Stimulated activated CD4-positive, alpha-beta T cell treated with anti-CD3 and anti-CD28 coated beads, Interleukin-12 subunit alpha, Interleukin-12 subunit beta, amount 100 ng/mL, for 24 hours (primary cell): Measurements from ENCODE around the gene BRPF1.
"Not testable (repeated sequence)": the region's sequence is repeated elsewhere in the genome, so short reads cannot be mapped to it uniquely, and the experiment has no call there.

ENCODE experiments used
- DNase-seq, 2 experiments: peaks; one replicate each; pipeline ENCODE4 v3.0.0-alpha.2; 2020; ENCODE audit warnings: low read depth in 2 of 2

The BRPF1 gene

DNA sequence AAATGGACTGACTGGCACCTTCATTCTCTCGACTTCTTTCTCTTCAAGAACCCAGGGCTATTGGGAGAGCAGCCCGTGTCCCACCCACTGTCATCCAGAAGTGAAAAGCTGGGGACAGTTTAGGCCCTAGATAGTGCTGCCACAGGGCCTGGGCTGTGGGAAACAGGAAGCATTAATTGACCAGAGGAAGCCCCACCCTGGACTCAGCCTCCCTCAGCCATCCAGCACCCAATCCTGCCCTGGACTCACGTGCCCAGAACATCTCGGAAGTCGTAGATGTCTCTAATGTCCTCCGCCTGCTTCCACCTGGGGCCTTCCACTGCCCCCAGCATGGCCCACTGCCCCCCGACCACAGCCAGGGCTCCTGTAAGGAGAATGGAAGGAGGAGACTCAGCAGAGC, 35.9 kb downstream of the BRPF1 start:
- DNase-seq = no peak

DNA sequence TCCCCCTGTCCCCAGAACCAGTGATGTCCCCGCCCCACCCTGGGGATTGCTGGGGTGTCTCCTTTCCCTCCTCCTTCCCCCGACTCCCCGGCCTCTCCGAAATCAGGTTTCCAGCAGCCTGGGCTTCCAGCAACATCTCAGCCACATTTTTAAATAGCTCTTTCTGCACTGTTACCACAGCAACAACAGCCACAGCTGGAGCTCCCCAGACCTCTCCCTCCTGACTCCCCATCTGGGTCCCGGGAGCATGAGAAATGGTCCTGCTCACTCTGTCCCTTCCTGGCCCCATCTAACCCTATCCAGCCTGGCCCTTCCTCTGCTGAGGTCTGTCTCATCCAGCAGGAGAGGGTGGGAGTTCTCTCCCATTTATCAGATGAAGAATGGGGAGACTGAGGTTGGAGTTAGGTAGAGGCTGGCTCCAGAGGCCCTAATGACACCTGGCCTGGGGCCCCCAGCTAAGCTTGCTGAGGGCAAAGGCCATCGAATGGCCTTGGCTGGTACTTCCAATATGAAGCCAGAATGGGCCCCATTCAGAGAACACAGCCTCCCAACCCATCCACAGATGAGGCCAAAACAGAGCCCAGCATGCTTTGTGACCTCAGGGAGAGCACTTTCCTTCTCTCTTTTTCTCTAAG, 36.7 kb downstream of the BRPF1 start:
- DNase-seq = no peak

DNA sequence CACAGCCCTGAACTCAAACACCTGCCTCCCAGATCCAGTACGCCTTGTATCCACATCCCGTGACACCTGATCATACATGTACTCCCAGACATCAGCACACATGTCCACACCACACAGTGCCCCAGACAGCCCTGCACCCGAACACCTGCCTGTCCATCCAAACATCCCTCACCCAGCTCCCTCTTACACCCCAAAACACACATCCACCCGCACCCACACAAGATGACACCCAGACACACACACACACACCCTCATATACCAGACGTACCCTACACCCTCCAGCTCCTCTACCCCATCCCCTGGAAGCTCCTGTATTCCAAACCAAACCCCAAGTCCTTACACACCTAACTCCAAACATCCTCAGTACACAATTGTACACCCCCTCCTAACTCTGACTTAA, 37.5 kb downstream of the BRPF1 start:
- DNase-seq = no peak

DNA sequence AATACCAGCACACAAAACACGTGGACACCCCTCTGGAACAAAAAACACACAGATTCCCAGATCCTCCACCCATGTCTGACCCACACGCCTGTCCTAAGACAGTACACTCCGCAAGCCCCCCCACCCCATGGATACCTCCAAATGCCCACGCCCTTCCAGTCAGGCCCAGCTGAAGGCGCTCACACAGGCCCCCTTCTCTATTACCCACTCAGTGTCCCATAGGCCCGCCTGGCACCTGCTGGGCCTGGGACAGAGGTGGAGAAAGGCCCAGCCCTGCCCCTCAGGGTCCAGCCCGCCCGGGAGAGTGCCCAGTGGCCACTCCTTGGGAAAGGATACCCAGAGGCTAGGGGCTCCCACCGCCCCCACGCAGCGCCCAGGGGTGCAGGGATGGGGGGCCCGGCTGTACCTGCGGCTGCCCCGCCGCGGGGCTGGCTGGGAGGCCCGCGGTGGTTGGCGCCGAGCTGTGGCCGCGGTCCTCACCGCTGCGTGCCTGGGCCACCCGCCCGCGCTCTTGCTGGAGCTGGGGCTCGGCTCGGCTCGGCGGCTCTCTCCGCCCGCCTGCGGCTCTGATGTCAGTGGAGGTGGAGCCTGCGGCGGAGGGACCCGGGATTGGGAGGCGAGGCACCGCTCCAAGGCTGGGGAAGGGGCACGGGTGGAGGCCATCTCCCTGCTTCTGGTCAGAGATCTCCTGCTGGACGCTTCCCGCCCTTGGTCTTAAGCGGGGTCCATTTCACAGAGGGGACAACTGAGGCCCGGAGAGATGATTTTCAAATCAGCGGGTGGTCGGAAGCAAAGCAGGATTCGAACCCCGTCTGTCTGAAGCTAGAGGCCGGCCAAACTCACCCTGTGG, 38.1 kb downstream of the BRPF1 start, which contains the start of gene CAMK1:
Gene CAMK1 (minus strand): TSS at position 522 of the 850 bp plus-strand sequence. CDS start 2,198 bp downstream, outside the sequence.
- DNase-seq = peak in 1 of 2 experiments; percentile 64

DNA sequence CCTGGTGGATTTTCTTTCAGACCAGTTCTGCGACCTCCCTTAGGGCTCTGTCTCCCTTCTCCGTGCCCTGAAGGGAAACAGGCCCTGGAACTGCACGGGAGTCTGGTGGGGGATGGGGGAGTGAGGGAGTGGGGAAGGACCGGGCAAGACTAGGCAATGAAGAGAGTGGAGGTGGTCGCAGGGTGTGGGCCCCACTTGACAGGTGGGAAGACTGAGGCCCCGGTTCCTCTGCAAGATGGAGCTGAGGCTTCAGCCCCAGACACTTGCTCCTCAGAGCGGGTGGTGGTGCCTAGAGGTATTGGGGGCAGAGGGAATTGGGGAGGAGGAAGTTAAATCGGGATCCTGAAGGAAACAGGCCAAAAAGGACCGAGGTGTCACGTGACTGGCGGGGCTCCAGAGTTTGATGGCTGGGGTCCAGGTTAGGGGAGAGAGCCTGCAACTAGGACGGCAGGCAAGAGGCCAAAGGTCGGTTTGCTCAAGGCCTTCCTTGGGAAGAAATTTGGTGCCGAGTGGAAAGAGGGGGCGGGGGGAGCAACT, 38.8 kb downstream of the BRPF1 start:
- no peak for DNase-seq

DNA sequence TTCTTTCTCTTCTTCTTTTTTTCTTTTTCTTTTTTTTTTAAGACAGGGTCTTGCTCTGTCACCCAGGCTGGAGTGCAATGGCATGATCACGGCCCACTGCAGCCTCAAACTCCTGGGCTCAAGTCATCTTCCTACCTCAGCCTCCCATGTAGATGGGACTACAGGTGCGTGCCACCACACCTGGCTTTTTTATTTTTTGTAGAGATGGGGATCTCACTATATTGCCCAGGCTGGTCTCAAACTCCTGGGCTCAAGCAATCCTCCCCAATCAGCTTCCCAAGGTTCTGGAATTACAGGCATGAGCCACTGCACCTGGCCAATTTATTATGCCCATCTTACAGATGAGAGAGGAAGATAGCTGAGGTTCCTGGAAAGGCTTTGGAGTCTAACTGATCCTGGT, 39.5 kb downstream of the BRPF1 start:
- not testable (repeated sequence) for DNase-seq

DNA sequence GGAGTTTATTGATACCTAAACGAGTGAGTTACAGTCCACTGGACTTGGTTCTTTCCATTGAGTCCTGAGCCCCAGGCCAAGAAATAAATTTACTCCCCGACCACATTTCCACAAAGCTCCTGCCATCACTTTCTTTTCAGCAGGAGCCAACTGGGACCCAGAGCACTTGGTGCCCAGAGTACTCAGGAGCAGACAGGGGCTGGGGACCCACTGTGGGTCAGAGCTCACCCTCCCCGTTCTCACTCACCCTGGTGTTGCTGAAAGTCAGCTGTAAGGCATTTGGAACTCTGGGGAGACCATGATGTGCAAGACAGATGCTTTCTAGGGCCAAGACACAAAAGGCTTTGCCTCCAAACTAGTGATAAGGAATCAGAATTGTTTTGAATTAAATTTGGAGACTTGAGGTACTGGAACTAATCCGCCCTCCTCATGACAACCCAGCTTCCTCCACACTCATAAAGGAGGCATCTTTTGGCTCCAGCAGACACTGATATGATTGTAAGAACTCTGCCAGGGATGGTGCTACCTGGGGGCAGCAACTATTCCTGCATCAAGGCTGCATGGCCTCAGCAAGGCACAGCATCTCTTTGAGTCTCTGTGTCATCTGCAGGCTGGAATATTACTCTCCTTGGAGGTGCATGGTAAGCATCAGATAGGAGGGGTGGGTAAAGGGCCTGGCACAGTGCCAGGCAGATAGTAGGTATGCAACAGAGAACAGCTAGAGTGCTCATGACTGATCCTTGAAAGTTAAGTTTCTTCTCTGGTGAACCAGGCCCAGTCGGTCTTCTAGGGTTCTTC, 45.6 kb downstream of the BRPF1 start:
- no peak for DNase-seq

DNA sequence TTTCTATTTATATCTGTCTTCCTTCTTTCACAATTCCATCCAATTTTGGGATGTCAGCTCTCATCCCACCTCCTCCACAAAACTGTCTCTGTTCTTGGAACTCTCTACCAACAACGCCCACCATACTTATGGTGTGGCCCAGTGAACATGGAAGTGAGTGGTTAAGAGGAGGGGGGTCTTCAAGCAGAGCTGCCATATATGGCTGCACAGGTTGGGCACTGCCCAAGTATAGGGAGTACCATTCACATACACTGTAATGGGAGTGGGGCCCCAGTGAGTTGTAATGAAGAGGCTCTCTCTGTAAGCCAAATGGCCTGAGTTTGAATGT, 46.1 kb downstream of the BRPF1 start:
- no peak for DNase-seq

DNA sequence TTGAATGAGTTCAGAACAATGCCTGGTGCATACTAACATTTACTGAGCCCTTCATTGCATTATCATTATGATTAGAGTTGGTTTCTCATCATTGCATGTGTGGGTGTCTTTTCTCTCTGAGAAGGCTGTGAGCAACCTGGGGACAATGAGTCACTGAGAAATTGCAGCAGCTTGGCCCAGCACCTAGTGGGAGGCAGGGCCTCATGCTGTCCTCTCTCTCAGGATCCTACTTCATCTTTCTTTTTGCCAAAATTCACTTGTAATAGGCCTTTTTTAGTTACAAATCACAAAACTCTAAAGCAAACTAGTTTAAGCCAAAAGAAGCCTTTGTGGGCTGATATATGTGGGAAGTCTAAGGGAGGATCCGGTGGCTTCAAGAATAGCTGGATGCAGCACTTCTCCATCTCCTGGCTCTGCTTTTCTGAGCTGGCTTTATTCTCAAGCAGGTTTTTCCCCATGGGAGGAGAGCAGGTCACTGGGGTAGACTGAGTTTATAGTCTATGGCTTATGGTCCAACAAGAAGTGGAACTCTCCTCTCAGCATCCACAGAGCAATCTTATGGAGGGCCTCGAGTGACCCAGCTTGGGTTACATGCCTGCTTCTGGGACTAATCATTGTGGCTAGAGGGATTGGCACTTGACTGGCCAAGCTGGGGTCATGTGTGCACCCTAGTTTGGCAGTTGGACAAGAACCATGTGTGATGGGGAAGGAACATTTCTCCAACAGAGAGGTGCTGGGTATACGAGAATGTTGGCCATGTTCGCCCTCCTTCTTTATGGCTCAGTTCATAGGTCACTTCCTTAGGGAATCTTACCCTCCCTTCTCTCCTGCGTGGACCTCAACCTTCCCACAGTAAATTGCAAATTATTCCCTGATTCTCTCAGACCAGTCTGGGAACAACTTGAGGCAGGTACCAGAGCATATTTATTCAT, 46.9 kb downstream of the BRPF1 start:
- peak in 1 of 2 experiments; percentile 63 for DNase-seq

DNA sequence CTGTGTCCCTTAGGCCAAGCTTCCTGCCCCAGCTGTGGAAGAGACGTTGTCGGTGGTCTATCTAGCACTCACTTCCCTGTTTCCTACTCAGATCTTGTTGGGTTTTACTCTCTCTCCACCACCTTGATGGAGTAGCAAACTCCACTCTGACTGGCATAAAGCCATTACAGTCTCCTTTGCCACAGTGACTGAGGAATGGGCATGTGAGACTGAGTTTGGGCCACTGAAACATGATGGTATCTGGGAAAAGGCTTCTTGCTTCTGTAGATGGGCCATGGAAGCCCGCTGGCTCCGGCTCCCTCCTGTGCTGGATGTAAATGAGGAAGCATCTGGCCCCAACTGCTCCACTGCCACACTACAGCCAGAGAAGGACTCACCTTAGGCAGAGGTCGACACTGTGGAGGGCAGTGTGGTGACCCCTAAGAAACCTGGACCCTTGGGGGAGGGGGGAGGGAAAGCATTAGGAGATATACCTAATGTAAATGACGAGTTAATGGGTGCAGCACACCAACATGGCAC, 47.6 kb downstream of the BRPF1 start:
- no peak for DNase-seq

DNA sequence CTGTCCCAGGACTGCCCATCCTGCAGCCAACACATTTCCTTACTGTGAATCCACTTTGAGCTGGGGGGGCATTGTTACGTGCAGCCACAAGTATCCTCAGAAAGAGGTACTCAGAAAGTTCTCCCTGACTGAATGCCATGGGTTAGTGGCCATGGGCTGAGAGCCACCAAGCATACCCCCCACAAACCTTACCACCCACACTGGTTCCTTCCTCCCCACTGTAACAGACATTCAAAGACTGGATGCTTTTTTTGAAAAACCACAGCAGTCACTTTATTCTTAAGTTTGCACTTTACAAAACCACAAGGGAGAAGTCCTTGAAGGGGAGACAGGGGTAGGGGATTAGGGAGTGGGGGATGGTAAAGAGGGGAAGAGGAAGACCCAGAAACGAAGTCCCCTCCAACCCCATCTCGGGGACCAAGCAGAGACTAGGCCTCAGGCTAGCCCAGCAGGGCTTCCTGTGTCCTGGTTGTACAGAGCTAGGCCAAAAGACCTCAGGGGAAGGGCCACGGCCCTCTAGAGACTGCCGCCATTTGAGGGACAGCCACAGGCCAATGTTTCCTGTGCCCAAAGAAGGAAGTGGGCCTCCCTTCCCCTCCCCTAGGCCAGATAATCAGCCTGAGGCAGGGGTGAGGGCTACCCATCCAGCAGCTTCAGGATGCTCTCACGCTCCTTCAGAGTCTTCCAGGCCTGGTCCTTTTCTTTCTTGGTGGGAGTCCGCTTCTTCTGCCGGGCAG, 48.4 kb downstream of the BRPF1 start:
- DNase-seq = peak in 1 of 2 experiments; percentile 23

DNA sequence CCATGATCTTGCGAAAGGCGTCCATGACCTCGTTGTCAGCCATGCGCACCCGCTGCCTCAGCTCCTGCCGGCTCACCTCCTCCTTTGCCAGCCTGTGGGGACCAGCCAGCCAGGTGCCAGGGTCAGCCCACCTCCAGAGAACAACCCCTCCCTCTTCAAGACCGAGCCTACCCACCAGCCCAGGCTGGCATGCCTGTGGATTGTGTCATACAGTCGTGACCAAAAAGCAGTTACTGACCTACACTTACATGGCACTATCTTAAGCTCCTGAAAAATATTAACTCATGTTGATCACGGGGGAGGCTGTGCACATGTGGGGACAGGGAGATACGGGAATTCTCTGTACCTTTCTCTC, 48.9 kb downstream of the BRPF1 start:
- DNase-seq = no peak

DNA sequence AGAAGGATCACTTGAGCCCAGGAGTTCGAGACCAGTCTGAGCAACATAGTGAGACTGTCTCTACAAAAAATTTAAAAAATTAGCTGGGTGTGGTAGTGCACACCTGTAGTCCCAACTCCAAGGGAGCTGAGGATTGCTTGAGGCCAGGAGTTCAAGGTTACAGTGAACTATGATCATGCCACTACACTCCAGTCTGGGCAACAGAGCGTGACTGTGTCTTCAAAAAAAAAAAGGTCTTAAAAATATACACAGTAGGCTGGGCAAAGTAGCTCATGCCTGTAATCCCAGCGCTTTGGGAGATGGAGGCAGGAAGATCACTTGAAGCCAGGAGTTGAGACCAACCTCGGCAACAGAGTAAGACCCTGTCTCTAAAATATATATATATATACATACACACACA, 49.4 kb downstream of the BRPF1 start:
- DNase-seq = no peak

DNA sequence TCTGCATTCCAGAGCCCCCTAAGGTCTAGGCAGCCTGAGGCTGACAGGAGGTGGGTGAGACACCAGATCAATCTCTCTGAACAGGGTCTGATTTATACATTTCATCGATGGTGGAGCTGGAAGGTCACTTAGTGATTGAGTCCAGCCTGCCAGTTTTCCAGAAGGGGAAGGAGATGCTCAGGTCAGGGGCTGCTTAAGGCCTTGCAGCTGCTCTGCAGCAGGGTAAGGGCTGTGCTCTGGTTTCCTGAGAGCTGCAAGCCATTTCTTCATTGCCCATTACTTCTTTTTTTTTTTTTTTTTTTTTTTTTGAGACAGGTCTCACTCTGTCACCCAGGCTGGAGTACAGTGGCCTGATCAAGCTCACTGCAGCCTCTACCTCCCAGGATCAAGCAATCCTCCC, 50.0 kb downstream of the BRPF1 start:
- DNase-seq = no peak

DNA sequence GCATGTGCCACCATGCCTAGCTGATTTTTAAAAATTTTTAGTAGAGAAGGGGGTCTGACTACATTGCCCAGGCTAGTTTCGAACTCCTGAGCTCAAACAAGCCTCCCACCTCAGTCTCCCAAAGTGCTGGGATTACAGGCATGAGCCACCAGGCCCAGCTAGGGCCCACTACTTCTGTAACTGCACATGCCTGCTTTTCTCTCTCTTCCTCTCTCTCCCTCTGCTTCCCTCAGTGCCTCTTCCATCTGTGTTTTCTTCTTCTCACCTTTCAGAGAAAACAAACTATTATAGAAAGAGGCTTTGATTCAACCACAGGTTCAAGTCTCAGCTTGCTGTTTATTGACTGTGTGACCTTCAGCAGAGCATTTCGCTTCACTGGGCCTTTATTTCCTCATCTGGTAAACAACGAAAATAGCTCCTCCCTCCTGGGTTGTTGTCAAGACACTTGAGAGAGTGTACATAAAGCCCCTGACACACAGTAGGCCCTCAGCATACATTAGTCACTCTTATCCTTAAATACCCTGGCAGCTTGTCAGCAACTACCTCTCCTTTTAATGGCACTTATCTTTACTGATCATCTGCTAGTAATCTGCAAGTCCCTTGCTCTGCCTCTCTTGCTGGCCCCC, 50.6 kb downstream of the BRPF1 start:
- DNase-seq = no peak

DNA sequence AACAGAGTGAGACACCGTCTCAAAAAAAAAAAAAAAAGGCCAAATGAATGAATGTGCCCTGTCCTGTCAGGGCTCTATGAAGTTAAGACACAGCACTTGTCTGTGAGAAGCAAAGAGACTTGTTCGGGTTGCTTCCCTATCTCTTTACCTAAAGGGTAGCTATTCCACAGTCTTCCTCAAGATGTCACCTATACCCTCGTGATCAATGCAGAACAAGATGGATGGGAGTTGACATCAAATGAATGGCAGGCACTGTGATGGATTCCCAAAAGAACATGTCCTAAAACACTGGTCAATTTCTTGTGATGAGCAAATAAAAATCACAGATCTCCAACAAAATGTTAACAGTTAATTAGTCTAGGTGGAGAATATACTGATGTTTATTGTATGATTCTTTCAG, 51.2 kb downstream of the BRPF1 start:
- no peak for DNase-seq

DNA sequence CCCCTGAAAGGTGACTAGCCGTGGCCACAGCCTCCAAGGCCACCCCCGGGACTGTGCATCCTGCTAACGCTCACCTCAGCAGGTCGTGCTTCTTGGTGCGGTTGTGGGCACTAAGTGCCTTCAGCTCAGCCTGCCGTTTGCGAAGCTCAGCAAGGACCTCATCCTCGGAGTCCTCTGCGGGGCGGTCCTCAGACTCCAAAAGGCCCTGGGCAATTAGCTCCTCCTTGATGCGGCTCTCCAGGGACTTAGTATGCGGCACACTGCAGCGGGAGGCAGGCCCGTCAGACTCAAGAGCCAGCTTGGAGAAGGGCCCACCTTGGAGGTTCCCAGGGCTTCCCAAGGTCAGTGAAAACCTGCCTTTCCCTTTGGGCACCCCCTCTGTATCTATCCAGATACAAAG, 52.4 kb downstream of the BRPF1 start:
- DNase-seq = no peak

DNA sequence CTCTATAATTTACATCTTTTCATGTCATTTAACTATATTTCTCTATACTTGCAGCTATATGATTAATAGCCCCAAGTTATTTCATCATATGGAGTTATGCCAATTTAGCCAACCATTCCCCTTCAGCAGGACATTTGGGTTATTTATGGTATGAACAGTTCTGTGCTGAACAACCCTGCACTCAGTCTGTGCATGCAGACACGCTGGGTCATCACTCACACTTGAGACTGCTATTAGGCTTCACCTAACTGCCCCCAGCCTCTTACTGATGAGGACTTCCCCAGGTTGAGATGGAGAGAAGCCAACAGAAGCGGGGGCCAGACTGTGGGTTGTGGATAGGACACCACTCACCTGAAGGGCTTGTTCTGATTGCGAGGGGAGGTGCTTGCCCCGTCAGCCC, 53.4 kb downstream of the BRPF1 start:
- no peak for DNase-seq

DNA sequence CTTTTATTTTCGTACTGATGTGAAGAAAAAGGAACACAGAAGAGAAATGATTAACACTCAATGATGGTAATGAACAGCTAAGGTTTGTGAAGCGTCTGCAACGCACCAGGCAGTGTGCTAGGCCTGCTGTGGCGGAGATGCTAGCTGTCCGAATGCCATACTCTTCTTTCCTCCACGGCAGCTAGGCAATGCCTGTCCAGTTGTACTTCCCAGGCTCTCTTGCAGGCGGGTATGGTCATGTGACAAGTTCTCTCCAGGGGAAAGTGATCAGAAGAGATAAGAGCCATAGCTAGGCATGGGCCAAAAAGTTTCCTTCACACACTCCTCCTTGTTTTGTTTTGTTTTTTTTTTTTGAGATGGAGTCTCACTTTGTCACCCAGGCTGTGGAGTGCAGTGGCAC, 54.1 kb downstream of the BRPF1 start:
- DNase-seq = no peak

DNA sequence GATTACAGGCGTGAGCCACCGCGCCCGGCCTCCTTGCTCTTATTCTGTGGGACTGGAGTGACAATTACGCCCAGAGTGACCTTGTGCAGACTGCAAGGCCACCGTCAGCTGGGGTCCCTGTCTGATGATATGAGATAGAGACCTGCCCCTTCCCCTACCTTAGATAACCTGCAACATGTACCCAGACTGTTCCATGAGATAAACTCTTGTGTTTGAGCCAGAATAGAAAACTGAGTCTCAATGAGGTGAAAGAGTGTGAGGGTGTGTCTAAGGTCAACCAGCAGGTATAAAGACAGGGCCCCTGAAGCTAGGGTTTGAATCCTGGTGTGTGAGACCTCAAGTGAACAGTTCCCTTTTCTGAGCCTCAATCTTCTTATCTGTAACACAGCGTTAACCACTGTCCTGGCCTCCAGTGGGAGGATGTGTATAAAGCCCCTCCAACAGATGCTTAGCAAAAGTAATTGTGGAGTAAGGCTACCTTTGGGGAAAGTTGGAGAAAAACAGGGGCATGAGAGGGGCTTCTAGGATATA, 54.7 kb downstream of the BRPF1 start:
- no peak for DNase-seq
